Mesenchymal stem cell (in vitro differentiated cells and primary cell): Measurements from ENCODE around the gene PRMT1.

Source experiments
- DNase-seq: peaks from one replicate; pipeline ENCODE4 v3.0.0-alpha.2; 2013
- H2AFZ ChIP-seq: one replicate; pipeline ENCODE4 v1.6.1; 2013; ENCODE audit warnings: low read depth, mild to moderate bottlenecking, control low read depth, inconsistent platforms, low read length, moderate library complexity
- H2AK5ac ChIP-seq: 2 replicates; pipeline ENCODE4 v1.6.1; 2013; ENCODE audit warnings: low read length, moderate library complexity, mild to moderate bottlenecking, inconsistent platforms; ENCODE audit not compliant: severe bottlenecking
- H2BK120ac ChIP-seq: one replicate; pipeline ENCODE4 v1.6.1; 2013; ENCODE audit warnings: low read depth, mild to moderate bottlenecking, inconsistent platforms, low read length, moderate library complexity
- H2BK12ac ChIP-seq, 2 experiments: one replicate each; pipeline ENCODE4 v1.6.1; 2013; ENCODE audit warnings: inconsistent platforms in 2 of 2, low read length in 2 of 2, mild to moderate bottlenecking in 2 of 2, moderate library complexity in 2 of 2, control low read depth in 1 of 2
- H2BK15ac ChIP-seq: one replicate; pipeline ENCODE4 v1.6.1; 2013; ENCODE audit warnings: mild to moderate bottlenecking, low read depth, inconsistent platforms; ENCODE audit not compliant: poor library complexity, severe bottlenecking
- H2BK5ac ChIP-seq: 2 replicates; pipeline ENCODE4 v1.6.1; 2013; ENCODE audit warnings: low read depth, mild to moderate bottlenecking, low read length, control low read depth, inconsistent platforms; ENCODE audit not compliant: poor library complexity, severe bottlenecking
- H3K14ac ChIP-seq, 2 experiments: one replicate each; pipeline ENCODE4 v1.6.1; 2013; ENCODE audit warnings: inconsistent platforms in 2 of 2, low read length in 2 of 2, control low read depth in 1 of 2, mild to moderate bottlenecking in 1 of 2, moderate library complexity in 1 of 2
- H3K18ac ChIP-seq, 2 experiments: one replicate each; pipeline ENCODE4 v1.6.1; 2013; ENCODE audit warnings: inconsistent platforms in 2 of 2, low read length in 2 of 2, control low read depth in 1 of 2, low read depth in 1 of 2, mild to moderate bottlenecking in 1 of 2
- H3K23ac ChIP-seq, 2 experiments: one replicate each; pipeline ENCODE4 v1.6.1; 2013; ENCODE audit warnings: inconsistent platforms in 2 of 2, low read length in 2 of 2, mild to moderate bottlenecking in 2 of 2, moderate library complexity in 2 of 2, control low read depth in 1 of 2
- H3K27ac ChIP-seq: 2 replicates; pipeline ENCODE4 v1.5.1; 2013; ENCODE audit warnings: mild to moderate bottlenecking, moderate library complexity, low read length, control low read depth, inconsistent platforms; ENCODE audit not compliant: poor library complexity, severe bottlenecking
- H3K27me3 ChIP-seq, 2 experiments: 2 replicates each; pipeline versions ENCODE4 v1.6.1 to v1.7.0; 2013; ENCODE audit warnings: low read length in 2 of 2, mild to moderate bottlenecking in 2 of 2, moderate library complexity in 2 of 2, control low read depth in 1 of 2, inconsistent platforms in 1 of 2; ENCODE audit not compliant: control insufficient read depth in 1 of 2, insufficient read depth in 1 of 2
- H3K36me3 ChIP-seq, 2 experiments: 2 replicates each; pipeline versions ENCODE4 v1.6.1 to v1.7.0; 2013; ENCODE audit warnings: low read length in 2 of 2, control low read depth in 1 of 2, inconsistent platforms in 1 of 2, low read depth in 1 of 2, mild to moderate bottlenecking in 1 of 2; ENCODE audit not compliant: insufficient read depth in 2 of 2, control insufficient read depth in 1 of 2
- H3K4ac ChIP-seq, 2 experiments: one replicate each; pipeline ENCODE4 v1.6.1; 2013; ENCODE audit warnings: inconsistent platforms in 2 of 2, low read length in 2 of 2, mild to moderate bottlenecking in 2 of 2, moderate library complexity in 2 of 2, control low read depth in 1 of 2, low read depth in 1 of 2
- H3K4me1 ChIP-seq: 2 replicates; pipeline ENCODE4 v1.6.1; 2013; ENCODE audit warnings: low read depth, low read length, control low read depth; ENCODE audit not compliant: control insufficient read depth, insufficient read depth
- H3K4me2 ChIP-seq: 2 replicates; pipeline ENCODE4 v1.6.1; 2013; ENCODE audit warnings: low read length, mild to moderate bottlenecking, inconsistent platforms; ENCODE audit not compliant: poor library complexity, severe bottlenecking
- H3K4me3 ChIP-seq, 2 experiments: 2 replicates each; pipeline versions ENCODE4 v1.5.1 to v1.7.0; 2013; ENCODE audit warnings: low read length in 2 of 2, mild to moderate bottlenecking in 2 of 2, control low read depth in 1 of 2, low read depth in 1 of 2; ENCODE audit not compliant: insufficient read depth in 1 of 2
- H3K79me1 ChIP-seq: replicated peaks from 2 replicates; pipeline ENCODE4 v1.6.1; 2013; ENCODE audit warnings: mild to moderate bottlenecking, control low read depth, low read length, inconsistent platforms; ENCODE audit not compliant: poor library complexity, severe bottlenecking
- H3K9ac ChIP-seq: 2 replicates; pipeline ENCODE4 v1.7.0; 2013; ENCODE audit warnings: mild to moderate bottlenecking, low read length, moderate library complexity
- H3K9me3 ChIP-seq: 2 replicates; pipeline ENCODE4 v1.7.0; 2013; ENCODE audit warnings: mild to moderate bottlenecking, low read length; ENCODE audit not compliant: control insufficient read depth
- H4K8ac ChIP-seq: one replicate; pipeline ENCODE4 v1.6.1; 2013; ENCODE audit warnings: inconsistent platforms, mild to moderate bottlenecking, low read length, moderate library complexity
- H4K91ac ChIP-seq: one replicate; pipeline ENCODE4 v1.6.1; 2013; ENCODE audit warnings: mild to moderate bottlenecking, low read length, inconsistent platforms
- WGBS: methylation state at CpG from one replicate; pipeline ENCODE4 v1.1.7; 2013; ENCODE audit warnings: mixed read lengths; 5-methylcytosine and 5-hydroxymethylcytosine counted together

Gene PRMT1

GRCh38 chr19:49705919-49706318 lies 28.8 kb downstream of the PRMT1 start:
- H3K23ac ChIP-seq: no peak overlapping the region
- H3K18ac ChIP-seq: no peak overlapping the region
- H2AK5ac ChIP-seq: no peak overlapping the region
- H3K79me1 ChIP-seq: no peaks in the 10 kb centered on the region
- H4K8ac ChIP-seq: no peak overlapping the region
- no peak overlapping the region for H4K91ac ChIP-seq
- H2BK120ac ChIP-seq: no peak overlapping the region
- no peaks in the 10 kb centered on the region for H3K9me3 ChIP-seq
- peaks cover 28 to 65% of the 10 kb centered on the region in 2 experiments for H3K36me3 ChIP-seq
- H3K27ac ChIP-seq: no peak overlapping the region
- H3K9ac ChIP-seq: no peak overlapping the region
- H3K4ac ChIP-seq: no peak overlapping the region
- H2BK12ac ChIP-seq: no peak overlapping the region
- no peaks in the 10 kb centered on the region for H3K27me3 ChIP-seq
- no peak overlapping the region for H3K14ac ChIP-seq
- no peak overlapping the region for H3K4me3 ChIP-seq
- no peak overlapping the region for H3K4me2 ChIP-seq
- no peak overlapping the region for H2BK15ac ChIP-seq
- no peak overlapping the region for H2AFZ ChIP-seq
- H2BK5ac ChIP-seq: no peak overlapping the region
- 92% methylated on average over 16 of the region's 16 CpGs for WGBS
- DNase-seq: no peak
- peaks cover 2% of the 10 kb centered on the region for H3K4me1 ChIP-seq

GRCh38 chr19:49710372-49710951 lies 33.4 kb downstream of the PRMT1 start:
- Histone ChIP-seq H2AFZ (no peak overlapping the region), H3K9me3 (no peaks in the 10 kb centered on the region), H3K4me3 (no peak overlapping the region), H3K27me3 (no peaks in the 10 kb centered on the region), H3K27ac (no peak overlapping the region), H3K14ac (no peak overlapping the region), H3K36me3 (peaks cover 21 to 55% of the 10 kb centered on the region in 2 experiments), H2AK5ac (no peak overlapping the region), H3K4me2 (no peak overlapping the region), H2BK5ac (no peak overlapping the region), H3K79me1 (no peaks in the 10 kb centered on the region), H3K4me1 (no peaks in the 10 kb centered on the region), H3K18ac (no peak overlapping the region), H2BK120ac (no peak overlapping the region), H2BK12ac (peak overlapping the region in 1 of 2 experiments; percentile 60), H3K4ac (no peak overlapping the region), H3K9ac (no peak overlapping the region), H3K23ac (no peak overlapping the region), H4K91ac (no peak overlapping the region), H2BK15ac (no peak overlapping the region), H4K8ac (peak overlapping the region; percentile 59)
- peak; percentile 86 for DNase-seq
- WGBS: 67% methylated on average over 20 of the region's 20 CpGs

DNA sequence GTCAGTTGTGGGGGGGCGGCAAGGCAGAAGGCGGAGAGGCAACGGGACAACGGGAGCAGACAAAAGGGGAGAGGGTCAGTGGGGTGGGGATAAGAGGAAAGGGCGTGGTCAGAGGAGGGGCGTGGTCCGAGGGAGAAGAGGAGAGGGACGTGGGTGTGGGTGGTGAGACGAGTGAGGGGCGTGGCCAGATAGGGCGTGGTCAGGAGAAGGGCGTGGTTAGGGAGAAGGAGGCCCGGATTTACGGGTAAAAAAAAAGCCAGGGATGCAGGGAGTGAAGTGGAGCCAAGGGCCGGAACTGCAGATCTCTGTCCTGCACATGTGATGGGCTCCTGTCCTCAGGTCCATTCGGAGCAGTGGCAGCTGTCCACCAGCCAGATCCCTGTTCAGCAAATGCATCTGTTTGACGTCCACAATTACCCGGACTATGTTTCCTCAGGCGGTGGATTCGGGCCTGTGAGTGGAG lies 35.4 kb downstream of the PRMT1 start:
- no peak overlapping the region for H2BK15ac ChIP-seq
- WGBS: 68% methylated on average over 20 of the region's 20 CpGs
- no peak overlapping the region for H2BK5ac ChIP-seq
- peak overlapping the region in 1 of 2 experiments; percentile 37 for H3K4me3 ChIP-seq
- no peak overlapping the region for H3K18ac ChIP-seq
- H4K8ac ChIP-seq: no peak overlapping the region
- H2BK12ac ChIP-seq: no peak overlapping the region
- no peaks in the 10 kb centered on the region for H3K79me1 ChIP-seq
- H4K91ac ChIP-seq: peak overlapping the region; percentile 60
- no peak overlapping the region for H2BK120ac ChIP-seq
- no peak overlapping the region for H2AFZ ChIP-seq
- H3K4me2 ChIP-seq: no peak overlapping the region
- H2AK5ac ChIP-seq: no peak overlapping the region
- no peak overlapping the region for H3K27ac ChIP-seq
- H3K4ac ChIP-seq: no peak overlapping the region
- H3K14ac ChIP-seq: no peak overlapping the region
- DNase-seq: peak; percentile 22
- peak overlapping the region; percentile 26 for H3K9ac ChIP-seq
- no peaks in the 10 kb centered on the region for H3K9me3 ChIP-seq
- no peaks in the 10 kb centered on the region for H3K27me3 ChIP-seq
- no peak overlapping the region for H3K23ac ChIP-seq
- H3K36me3 ChIP-seq: peaks cover 20 to 38% of the 10 kb centered on the region in 2 experiments
- no peaks in the 10 kb centered on the region for H3K4me1 ChIP-seq

GRCh38 chr19:49713236-49713845 lies 36.3 kb downstream of the PRMT1 start:
- H3K27me3 ChIP-seq: no peaks in the 10 kb centered on the region
- H3K4me3 ChIP-seq: no peak overlapping the region
- WGBS: 85% methylated on average over 8 of the region's 8 CpGs
- H3K23ac ChIP-seq: no peak overlapping the region
- no peaks in the 10 kb centered on the region for H3K9me3 ChIP-seq
- no peak overlapping the region for H3K9ac ChIP-seq
- no peaks in the 10 kb centered on the region for H3K79me1 ChIP-seq
- no peak overlapping the region for H3K14ac ChIP-seq
- H3K4me1 ChIP-seq: peaks cover 4% of the 10 kb centered on the region
- no peak overlapping the region for H3K27ac ChIP-seq
- H3K36me3 ChIP-seq: peaks cover 20 to 31% of the 10 kb centered on the region in 2 experiments
- H2BK120ac ChIP-seq: no peak overlapping the region
- H2BK5ac ChIP-seq: no peak overlapping the region
- no peak overlapping the region for H2BK12ac ChIP-seq
- no peak overlapping the region for H2BK15ac ChIP-seq
- DNase-seq: no peak
- H3K4me2 ChIP-seq: no peak overlapping the region
- H3K4ac ChIP-seq: no peak overlapping the region
- H2AK5ac ChIP-seq: peak overlapping the region; percentile 26
- no peak overlapping the region for H4K91ac ChIP-seq
- no peak overlapping the region for H4K8ac ChIP-seq
- no peak overlapping the region for H3K18ac ChIP-seq
- no peak overlapping the region for H2AFZ ChIP-seq
